HCT116 (cell line): ENCODE measurements around the gene GEMIN2.

Experiments
- EZH2 ChIP-seq: fragments of 200-600 bp; sonication (generic); IDR thresholded peaks from 2 replicates; pipeline ENCODE4 v1.6.1; 2017; ENCODE audit warnings: antibody characterized with exemption, mixed run types
- POLR2A ChIP-seq: IDR thresholded peaks from 2 replicates; pipeline ENCODE4 v1.7.0; 2011; ENCODE audit warnings: borderline replicate concordance; ENCODE audit not compliant: insufficient read depth, insufficient read length; ENCODE audit errors: extremely low read depth
- YY1 ChIP-seq: IDR thresholded peaks from 2 replicates; pipeline ENCODE4 v1.6.1; 2011; ENCODE audit warnings: low read length, low read depth, moderate library complexity, mild to moderate bottlenecking; ENCODE audit not compliant: insufficient replicate concordance; ENCODE audit errors: extremely low read depth
- TF ChIP-seq, protein P1 (sequence below), 3 experiments: fragments of 200-600 bp in 1 of 3; sonication (generic) in 1 of 3; IDR thresholded peaks in 2 of 3; conservative IDR thresholded peaks in 1 of 3; 2 replicates each; pipeline ENCODE4 v1.5.1; 2012 to 2017; ENCODE audit warnings: low read depth in 2 of 3, low read length in 2 of 3, antibody characterized with exemption in 1 of 3, borderline replicate concordance in 1 of 3, control low read depth in 1 of 3, mild to moderate bottlenecking in 1 of 3, mixed read lengths in 1 of 3, mixed run types in 1 of 3, moderate library complexity in 1 of 3; ENCODE audit not compliant: insufficient read depth in 1 of 3
- TF ChIP-seq, protein P2 (sequence below): IDR thresholded peaks from 2 replicates; pipeline ENCODE4 v1.6.1; 2012; ENCODE audit warnings: low read depth

DNA sequence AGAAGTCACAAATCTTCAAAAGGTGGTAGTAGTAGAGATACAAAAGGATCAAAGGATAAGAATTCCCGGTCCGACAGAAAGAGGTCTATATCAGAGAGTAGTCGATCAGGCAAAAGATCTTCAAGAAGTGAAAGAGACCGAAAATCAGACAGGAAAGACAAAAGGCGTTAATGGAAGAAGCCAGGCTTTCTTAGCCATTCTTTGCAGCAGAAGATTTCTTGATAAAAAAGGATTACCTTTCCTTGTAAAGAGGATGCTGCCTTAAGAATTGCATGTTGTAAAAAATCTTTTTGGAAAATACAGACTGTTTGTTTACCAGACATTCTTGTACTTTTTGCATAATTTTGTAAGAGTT lies 67.5 kb downstream of the GEMIN2 start:
- TF ChIP-seq, protein P1, sequence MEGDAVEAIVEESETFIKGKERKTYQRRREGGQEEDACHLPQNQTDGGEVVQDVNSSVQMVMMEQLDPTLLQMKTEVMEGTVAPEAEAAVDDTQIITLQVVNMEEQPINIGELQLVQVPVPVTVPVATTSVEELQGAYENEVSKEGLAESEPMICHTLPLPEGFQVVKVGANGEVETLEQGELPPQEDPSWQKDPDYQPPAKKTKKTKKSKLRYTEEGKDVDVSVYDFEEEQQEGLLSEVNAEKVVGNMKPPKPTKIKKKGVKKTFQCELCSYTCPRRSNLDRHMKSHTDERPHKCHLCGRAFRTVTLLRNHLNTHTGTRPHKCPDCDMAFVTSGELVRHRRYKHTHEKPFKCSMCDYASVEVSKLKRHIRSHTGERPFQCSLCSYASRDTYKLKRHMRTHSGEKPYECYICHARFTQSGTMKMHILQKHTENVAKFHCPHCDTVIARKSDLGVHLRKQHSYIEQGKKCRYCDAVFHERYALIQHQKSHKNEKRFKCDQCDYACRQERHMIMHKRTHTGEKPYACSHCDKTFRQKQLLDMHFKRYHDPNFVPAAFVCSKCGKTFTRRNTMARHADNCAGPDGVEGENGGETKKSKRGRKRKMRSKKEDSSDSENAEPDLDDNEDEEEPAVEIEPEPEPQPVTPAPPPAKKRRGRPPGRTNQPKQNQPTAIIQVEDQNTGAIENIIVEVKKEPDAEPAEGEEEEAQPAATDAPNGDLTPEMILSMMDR (IDR thresholded peaks at IDR 0.05 in 2 of 3, conservative IDR thresholded peaks at IDR 0.05 in 1 of 3; ENCODE audit: borderline replicate concordance in 1 of 3, insufficient read depth in 1 of 3, low read depth in 2 of 3, low read length in 2 of 3), result no peak
- TF ChIP-seq EZH2, result no peak
- no peak for TF ChIP-seq YY1
- TF ChIP-seq, protein P2, sequence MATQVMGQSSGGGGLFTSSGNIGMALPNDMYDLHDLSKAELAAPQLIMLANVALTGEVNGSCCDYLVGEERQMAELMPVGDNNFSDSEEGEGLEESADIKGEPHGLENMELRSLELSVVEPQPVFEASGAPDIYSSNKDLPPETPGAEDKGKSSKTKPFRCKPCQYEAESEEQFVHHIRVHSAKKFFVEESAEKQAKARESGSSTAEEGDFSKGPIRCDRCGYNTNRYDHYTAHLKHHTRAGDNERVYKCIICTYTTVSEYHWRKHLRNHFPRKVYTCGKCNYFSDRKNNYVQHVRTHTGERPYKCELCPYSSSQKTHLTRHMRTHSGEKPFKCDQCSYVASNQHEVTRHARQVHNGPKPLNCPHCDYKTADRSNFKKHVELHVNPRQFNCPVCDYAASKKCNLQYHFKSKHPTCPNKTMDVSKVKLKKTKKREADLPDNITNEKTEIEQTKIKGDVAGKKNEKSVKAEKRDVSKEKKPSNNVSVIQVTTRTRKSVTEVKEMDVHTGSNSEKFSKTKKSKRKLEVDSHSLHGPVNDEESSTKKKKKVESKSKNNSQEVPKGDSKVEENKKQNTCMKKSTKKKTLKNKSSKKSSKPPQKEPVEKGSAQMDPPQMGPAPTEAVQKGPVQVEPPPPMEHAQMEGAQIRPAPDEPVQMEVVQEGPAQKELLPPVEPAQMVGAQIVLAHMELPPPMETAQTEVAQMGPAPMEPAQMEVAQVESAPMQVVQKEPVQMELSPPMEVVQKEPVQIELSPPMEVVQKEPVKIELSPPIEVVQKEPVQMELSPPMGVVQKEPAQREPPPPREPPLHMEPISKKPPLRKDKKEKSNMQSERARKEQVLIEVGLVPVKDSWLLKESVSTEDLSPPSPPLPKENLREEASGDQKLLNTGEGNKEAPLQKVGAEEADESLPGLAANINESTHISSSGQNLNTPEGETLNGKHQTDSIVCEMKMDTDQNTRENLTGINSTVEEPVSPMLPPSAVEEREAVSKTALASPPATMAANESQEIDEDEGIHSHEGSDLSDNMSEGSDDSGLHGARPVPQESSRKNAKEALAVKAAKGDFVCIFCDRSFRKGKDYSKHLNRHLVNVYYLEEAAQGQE, result no peak
- TF ChIP-seq POLR2A, result no peak
